ENCODE results near the gene FBXW11.
"Not testable (repeated sequence)": the region's sequence is repeated elsewhere in the genome, so short reads cannot be mapped to it uniquely, and the experiment has no call there.

Gene FBXW11

DNA sequence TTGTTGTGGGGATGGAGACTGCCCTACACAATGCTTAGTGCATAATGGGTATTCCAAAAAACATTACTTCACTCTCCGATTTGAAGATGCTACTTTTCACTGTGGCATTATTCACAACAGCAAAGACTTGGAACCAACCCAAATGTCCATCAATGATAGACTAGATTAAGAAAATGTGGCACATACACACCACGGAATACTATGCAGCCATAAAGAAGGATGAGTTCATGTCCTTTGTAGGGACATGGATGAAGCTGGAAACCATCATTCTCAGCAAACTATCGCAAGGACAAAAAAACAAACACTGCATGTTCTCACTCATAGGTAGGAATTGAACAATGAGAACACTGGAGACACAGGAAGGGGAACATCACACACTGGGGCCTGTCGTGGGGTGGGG lies 90.7 kb downstream of the FBXW11 start:
- not testable (repeated sequence) for DNase-seq (ENCODE audit: low read depth in 4 of 4, low spot score in 1 of 4)

DNA sequence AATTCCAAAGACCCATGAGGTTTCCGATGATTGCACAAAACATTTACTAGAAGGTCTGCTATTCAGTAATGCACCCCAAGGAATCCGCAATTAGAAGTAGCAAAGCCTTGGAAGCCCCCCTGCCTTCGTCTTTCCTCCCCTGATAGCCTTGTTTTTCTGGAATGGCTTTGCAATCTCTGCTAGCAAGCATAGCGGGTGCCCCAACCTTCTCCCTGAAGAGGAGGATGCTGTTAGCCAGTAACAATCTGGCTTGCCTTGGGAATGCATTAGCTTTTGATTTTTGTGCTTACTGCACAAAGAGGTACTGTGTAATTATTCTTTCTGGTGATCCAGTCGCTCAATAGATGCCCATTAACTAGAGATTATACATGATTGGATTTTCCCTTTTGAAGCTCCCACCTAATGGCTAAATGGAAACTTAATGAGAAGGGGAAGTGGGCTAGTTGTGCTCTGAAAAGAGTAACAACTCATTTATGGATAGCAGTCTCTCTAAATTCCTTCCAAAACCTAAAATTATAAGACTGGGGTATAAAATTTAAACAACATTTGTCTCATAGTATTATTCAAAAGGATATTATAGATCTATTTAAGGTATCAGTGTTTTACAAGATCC lies 91.6 kb downstream of the FBXW11 start:
- no peak for DNase-seq (ENCODE audit: low read depth in 4 of 4, low spot score in 1 of 4)

DNA sequence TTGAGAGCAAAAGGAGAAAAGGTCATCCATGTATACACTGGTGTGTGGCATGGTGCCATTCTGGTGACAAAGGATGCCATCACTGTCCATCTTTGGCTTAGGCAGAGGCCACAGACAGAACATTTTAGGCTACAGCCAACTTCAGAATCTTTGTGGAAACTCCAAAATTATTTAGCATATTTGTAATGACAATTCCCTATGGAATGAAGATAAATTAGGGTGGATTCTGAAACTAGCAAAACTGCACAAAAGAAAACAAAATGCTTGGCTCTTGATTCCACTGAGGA lies 92.5 kb downstream of the FBXW11 start:
- no peak for DNase-seq (ENCODE audit: low read depth in 4 of 4, low spot score in 1 of 4)

DNA sequence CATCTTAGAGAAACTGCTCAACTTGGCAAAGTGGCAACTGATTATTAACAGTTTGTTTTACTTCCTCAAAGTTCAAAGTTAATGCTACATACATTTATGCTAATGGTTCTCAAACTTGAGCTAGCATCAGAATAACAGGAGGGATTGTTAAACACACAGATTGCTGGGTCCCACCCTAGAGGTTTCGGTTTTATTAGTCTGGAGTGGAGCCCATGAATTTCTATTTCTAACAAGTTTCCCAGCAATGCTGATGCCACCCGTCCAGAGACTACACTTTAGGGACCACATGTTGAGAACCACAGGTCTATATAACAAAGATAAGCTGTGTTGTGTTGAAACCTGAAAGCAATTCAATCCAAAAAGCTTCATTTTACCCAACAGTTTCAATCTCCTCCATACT lies 95.3 kb downstream of the FBXW11 start:
- no peak for DNase-seq (ENCODE audit: low read depth in 4 of 4, low spot score in 1 of 4)

DNA sequence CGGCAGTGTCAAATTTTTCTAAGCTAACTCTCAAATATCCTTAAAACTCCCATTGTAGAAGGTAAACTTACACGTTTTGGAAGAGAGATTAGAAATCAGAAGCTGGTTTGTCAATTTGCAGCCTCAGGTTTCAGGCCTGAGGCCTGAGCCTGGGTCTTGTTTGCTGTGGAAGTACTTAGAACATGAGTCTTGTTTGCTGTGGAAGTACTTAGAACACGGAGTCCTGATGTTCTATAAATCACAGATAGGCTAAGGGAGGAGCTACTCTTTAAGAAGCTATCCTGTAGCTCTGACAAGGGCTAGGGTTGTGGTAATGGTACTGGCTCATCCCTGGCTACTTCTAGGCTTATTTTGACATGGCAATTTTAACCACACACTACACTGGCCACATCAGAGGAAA lies 97.8 kb downstream of the FBXW11 start:
- no peak for DNase-seq (ENCODE audit: low read depth in 4 of 4, low spot score in 1 of 4)

DNA sequence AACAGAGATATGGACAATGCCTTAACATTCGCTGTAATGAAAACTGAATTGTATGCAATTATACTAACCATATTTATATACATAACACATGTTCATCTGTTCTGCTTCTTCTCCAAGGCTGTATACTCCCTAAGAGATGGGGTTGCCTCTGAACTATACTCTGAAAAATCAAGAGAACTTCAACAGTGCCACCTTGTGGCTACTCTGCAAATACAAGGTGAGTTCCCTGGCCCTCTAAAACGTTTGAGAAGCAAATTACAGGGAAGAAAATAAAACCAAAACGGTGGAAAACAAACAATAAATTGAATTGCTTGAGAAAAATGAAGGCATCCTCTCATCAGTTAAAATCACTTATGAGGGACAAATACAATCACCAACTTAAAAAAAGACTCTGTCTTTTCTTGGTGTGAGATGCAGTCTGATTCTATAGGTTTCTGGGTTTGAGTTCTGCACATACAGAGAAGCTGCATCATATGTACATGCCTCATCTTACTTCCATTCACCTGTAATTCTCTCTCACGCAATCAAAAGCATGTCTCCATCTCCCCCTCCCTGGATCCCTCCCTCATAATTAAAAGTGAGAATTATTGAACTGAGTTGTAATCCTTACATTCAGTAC lies 98.6 kb downstream of the FBXW11 start:
- peak in 2 of 4 experiments; percentile 14 to 40 for DNase-seq (ENCODE audit: low read depth in 4 of 4, low spot score in 1 of 4)

DNA sequence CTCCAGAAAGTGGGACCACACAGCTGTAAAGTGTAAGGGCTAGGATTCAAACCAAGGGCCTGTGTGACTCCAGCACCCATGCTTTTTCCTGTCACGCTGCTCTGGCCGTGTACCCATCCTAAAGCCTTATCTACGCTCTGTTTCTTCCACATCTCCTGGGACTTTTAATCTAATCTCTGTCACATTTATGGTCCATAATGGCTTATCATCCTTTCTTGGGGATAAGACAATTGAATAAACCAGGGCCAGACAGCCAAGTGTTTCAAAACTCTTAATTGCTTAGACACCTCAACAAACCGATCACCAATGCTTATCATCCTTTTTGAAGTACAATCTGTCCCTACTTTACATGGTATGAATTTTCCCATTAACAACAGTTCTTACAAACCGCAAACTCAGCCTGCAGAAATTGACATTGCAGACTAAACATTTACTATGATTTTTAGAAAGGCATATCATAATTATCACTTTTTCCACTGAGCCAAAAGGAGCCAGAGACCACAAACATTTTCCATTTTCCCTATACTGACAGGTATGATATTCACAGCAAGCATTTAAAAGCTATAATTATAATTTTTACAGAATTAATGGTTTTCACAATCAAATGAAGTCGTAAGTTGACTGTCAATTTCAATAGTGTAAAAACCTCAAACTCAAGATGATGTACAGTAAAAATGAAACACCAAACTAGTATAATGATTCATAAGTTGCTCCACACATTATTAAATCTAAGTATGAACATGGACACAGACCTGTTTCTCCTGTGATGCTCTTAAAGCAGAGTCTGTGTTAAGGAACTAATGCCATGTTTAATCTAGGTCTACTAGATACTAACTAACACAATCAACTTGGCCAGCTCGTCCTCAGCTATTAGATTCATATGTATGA lies 99.5 kb downstream of the FBXW11 start:
- DNase-seq (ENCODE audit: low read depth in 4 of 4, low spot score in 1 of 4): no peak

DNA sequence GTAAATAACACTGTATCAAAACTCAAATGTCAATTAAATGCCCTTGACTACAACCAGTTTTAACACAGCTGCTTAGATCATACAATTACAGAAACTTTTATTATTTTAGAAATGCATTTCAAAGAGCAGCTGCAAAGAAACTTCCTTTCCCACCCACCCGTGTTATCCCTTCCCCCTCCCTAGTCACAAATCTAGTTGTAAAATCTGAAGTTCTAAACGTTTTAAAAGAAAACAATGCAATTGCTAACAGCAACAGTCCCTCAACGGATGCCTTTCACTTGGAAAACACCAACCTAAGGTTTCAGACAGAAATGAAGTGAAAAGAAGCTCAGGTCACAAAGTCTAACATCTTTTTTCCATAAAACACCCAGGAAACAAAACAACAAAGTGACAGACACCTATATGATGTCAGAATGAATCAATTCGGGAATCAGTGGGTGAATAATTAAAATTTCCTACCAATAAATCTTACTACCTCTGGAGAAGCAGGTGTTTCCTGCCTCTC lies 100.3 kb downstream of the FBXW11 start:
- no peak for DNase-seq (ENCODE audit: low read depth in 4 of 4, low spot score in 1 of 4)

DNA sequence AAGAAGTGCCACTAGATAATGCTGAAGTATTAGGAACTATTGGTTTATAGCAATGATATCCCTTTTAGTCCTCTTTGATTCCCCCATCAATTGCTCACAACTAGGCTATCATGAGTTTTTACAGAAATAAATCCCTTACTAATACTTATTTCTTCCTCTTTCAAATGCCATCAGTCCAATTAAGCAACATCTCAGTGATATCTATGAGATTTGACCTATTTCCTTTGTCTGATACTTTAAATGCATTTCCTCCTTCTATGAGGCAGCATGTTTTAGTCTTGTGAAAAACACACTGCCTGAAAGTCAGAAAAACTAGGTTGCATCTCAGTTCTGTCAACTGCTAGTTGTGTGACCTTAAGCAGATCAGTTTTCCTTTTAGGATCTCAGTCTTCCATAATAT lies 101.6 kb downstream of the FBXW11 start:
- DNase-seq (ENCODE audit: low read depth in 4 of 4, low spot score in 1 of 4): no peak

DNA sequence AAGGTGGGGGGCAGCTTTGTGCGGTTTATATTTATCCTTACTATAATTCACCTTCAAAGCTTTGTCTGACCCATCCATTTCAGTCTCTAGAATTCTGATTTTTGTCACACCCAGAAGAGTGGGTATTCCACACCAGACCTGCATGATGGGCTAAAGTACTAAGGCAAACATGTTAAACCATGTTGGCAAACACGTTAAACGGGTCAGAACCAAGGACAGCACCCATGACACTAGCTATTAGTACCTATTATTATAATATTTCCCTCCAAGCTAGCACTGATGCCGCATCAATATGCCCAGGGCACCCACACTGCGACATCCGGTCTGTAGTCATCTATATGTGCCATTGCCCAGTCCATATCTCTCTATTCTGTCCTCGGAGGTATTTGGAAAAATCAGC lies 104.7 kb downstream of the FBXW11 start:
- no peak for DNase-seq (ENCODE audit: low read depth in 4 of 4, low spot score in 1 of 4)

DNA sequence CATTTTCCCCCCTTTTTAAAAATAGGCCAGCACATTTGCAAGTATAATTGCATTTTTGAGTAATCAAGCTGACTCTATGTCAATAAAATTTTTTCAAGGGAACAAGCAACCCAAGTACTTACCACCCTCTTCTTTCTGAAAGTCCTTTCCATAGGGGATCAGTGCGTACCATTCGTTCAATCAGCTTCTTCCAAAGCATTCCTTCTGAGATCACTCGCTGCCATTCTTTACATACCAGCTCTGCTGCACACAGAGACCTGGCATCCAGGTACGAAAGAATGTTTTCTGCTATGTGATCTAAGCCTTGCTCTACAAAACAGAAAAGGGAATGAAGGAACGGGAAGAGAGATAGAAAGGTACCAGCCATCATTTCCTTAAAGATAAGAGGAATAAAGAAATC lies 106.6 kb downstream of the FBXW11 start:
- DNase-seq (ENCODE audit: low read depth in 4 of 4, low spot score in 1 of 4): no peak

DNA sequence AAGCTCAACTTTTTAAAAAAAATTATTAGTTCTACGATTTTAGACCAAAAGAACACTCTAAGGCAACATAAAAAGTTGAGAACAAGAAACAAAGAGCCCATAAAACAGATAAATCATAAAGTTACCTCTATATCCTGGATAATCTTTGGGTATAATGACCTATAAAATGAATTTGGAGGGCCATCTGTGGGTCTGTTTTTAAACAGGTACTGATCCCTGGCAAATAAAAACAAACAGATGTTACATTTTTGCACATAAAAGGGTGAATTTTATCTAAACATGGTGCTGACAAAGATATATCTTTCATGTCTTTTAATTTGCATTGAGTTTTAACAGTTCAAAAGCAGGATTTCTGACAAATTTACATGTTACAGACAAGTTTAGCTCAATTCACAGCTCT lies 107.6 kb downstream of the FBXW11 start:
- DNase-seq (ENCODE audit: low read depth in 4 of 4, low spot score in 1 of 4): no peak

DNA sequence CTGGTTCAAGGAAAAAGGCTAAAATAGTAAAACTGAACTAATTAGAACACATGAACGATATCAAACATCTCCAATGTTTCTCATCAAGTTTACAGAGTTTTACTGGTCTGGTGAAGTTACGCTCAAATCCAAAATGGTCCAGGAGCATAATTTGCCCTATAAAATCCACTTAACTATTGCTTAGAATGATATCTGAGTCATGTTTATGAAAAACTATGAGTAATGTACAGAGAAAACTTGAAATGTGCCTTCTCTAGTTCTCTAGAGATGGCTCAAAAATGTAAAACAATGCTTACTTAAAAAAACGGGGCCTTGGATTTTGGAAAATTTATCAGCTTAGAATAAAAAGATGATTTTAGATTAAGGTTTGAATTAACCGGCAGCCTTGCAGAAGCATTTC lies 108.1 kb downstream of the FBXW11 start:
- no peak for DNase-seq (ENCODE audit: low read depth in 4 of 4, low spot score in 1 of 4)

DNA sequence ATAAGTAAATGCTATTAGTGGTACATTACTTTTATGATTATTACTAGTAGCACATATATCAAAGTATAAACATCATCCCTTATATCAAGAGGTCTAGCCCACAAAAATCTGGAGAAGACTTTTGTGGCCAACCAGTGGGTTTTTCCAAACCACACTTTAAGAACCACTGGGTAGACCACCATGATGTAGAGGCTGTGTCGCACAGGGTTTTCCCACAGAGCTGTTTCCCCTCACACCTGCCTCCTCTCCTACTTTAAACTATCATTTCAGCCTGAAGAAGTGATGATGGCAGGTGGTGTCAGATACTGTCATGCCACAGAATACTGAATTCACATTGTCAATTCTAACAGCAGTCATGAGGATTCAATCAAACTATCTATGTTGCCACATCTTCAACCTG lies 109.2 kb downstream of the FBXW11 start:
- no peak for DNase-seq (ENCODE audit: low read depth in 4 of 4, low spot score in 1 of 4)

DNA sequence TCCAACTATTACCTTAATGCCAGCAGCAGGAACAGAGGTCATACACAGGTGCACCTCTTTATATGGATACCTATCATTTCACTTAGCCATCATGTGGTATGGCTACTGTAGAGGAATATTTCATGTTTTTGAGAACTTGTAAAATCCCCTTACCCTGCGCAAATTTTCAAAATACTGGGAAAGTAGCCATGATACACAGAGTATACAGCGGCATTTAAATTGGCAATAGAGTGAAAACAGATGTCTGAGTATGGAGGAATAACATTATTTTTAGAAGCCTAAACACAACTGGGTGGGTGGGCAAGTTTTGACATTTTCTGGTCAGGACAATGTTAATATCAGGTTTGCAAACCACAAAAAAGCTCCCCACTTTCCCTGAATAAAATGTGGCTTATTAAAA lies 111.4 kb downstream of the FBXW11 start:
- DNase-seq (ENCODE audit: low read depth in 4 of 4, low spot score in 1 of 4): no peak

DNA sequence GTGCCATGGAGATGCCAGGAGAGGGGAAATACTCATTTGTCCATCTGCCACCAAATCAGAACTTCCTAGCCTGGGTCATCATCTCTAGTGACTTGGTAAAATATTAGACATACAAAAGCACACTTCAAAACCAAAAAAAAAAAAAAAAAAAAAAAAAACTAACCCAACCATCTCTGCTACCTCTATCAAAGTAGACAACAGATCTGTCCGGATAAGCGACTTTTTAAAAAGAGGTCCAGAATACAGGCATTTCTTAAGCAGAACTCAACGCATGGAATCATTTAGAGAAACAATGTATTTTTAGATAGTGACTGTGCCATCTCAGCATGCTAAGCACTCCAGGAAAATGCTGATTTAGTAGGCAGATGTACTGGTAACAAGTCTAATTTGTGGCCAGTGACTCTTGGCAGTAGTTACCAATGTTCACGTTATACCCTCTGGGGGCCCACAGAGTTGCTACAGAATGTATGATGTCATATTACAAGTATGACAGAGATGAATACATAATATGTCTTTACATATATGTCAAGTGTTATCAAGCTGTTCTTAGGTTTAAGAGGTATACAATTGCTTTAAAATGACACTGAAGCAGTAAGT lies 113.0 kb downstream of the FBXW11 start:
- DNase-seq (ENCODE audit: low read depth in 4 of 4, low spot score in 1 of 4): no peak

DNA sequence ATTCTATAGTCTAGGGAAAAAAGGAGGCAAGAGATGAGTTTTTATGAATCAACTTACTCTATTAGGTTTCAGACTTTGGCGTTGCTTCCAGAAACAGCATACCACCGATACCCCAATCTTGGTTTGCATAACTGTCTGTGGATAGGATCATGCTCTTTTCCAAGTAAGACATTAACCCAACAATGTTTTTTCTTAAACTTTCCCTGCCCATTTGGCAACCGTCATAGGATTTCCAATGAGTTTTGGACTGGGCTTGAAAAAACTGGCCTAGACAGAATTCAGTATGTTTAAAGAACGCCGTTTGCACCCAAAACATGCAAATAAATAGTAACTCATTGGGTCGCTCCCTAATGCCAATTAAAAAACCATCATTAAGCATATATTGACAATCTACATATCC lies 114.8 kb downstream of the FBXW11 start:
- DNase-seq (ENCODE audit: low read depth in 4 of 4, low spot score in 1 of 4): no peak

DNA sequence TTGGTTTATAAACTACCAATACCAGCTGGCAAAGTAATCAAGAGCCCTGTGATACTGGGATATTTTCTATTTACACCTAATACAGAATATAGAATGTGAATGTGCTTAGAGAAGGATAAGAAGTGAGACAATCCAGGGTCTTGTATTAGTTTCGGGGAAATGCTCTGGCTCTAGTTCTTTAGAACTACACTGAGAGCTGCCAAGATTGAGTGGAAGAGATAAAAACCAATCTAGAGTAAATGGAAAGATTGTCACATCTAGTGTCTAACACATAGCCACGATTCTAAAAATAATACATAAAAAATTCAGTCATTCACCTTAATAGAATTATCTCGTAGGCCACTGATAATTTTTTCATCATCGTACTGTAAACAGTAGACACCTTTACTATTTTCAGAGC lies 115.3 kb downstream of the FBXW11 start:
- DNase-seq (ENCODE audit: low read depth in 4 of 4, low spot score in 1 of 4): no peak

DNA sequence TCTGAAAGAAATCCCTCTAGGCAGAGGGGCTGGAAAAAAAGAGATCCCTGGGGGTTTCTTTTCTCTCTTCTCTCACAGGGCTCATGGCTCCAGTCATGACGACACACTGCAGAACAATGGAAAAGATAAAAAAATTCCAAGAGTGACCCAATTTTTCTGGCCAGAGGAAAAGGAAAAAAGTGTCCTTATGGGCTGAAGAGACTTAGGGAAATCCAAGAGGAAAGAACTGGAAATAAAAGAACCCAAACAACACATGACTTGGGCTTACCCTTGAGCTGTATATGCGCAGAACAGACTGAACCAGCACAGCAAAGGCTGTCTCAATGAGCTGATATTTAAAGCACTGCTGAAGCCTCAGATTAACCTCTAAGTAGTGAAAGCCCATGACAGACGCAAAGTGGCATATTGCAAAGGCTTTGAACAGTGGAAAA lies 118.4 kb downstream of the FBXW11 start:
- DNase-seq (ENCODE audit: low read depth in 4 of 4, low spot score in 1 of 4): no peak

DNA sequence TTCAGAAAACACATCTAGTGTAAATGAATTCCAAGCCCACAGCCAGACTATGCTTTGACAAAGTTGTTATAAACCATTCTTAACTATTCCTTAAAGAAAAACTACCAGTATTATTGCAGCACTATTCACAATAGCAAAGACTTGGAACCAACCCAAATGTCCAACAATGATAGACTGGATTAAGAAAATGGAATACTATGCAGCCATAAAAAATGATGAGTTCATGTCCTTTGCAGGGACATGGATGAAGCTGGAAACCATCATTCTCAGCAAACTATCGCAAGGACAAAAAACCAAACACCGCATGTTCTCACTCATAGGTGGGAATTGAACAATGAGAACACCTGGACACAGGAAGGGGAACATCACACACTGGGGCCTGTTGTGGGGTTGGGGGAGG lies 120.4 kb downstream of the FBXW11 start:
- DNase-seq (ENCODE audit: low read depth in 4 of 4, low spot score in 1 of 4): not testable (repeated sequence)

DNA sequence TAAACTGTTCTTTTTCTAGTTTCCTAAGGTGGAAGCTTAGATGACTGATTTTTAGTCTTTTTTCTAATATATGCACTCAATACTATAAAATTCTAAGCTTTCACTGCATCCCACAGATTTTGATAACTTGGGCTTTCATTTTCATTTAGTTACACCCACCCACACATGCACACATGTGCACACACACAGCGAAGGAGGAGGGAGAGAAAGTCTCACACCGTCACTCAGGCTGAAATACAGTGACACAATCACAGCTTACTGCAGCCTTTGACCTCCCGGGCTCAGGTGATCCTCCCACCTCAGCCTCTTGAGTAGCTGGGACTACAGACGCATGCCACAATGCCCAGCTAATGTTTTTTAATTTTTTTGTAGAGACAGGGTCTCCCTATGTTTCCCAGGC lies 124.3 kb downstream of the FBXW11 start:
- DNase-seq (ENCODE audit: low read depth in 4 of 4, low spot score in 1 of 4): peak in 1 of 4 experiments; percentile 23

DNA sequence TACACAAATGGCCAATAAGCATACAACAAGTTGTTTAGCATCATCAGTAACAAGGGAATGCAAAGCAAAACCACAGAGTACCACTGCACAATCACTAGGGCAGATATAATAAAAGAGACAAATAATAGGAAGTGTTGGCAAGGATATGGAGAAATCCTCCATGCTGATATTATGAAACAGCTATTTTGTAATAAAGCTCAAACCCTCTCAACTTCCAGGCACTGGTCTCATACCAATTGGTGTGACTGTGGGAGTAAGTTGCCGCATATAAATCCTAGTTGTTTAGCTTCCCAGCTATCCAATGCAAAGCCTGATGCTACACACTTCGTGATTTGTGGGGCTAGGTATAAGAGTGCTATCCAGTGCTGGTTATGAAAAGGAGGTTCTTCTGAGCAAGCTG lies 132.2 kb downstream of the FBXW11 start:
- no peak for DNase-seq (ENCODE audit: low read depth in 4 of 4, low spot score in 1 of 4)

All from stimulated activated CD4-positive, alpha-beta T cell treated with anti-CD3 and anti-CD28 coated beads, Interleukin-1b, Interleukin-23, amount 100 ng/mL, for 24 hours (primary cell).